GM21526 (cell line): ENCODE measurements around the gene NPPA.
"Not testable (repeated sequence)": the region's sequence is repeated elsewhere in the genome, so short reads cannot be mapped to it uniquely, and the experiment has no call there.

ENCODE experiments used
- ATAC-seq: cut with Tn5 transposase; IDR thresholded peaks from one replicate; pipeline ENCODE4 v1.9.1; 2021; ENCODE audit warnings: moderate library complexity; ENCODE audit not compliant: unreplicated experiment, low FRiP score

Gene NPPA

GRCh38 chr1:11847667-11848372 lies at the start of gene NPPA:
Gene NPPA (minus strand): TSS chr1:11847783. CDS start chr1:11847684, 99 bp downstream.
- no peak for ATAC-seq

GRCh38 chr1:11894501-11894900 lies 46.9 kb upstream of the NPPA start:
- not testable (repeated sequence) for ATAC-seq

GRCh38 chr1:11893907-11894251 lies 46.3 kb upstream of the NPPA start:
- no peak for ATAC-seq

- no peak for ATAC-seq
Measured at GRCh38 chr1:11891433-11892186, 44.0 kb upstream of the NPPA start.

GRCh38 chr1:11888877-11889208 lies 41.3 kb upstream of the NPPA start:
- ATAC-seq: no peak

GRCh38 chr1:11888206-11888876 lies 40.8 kb upstream of the NPPA start:
- ATAC-seq: no peak

- no peak for ATAC-seq
Measured at GRCh38 chr1:11887666-11888007, 40.1 kb upstream of the NPPA start.

- no peak for ATAC-seq
Measured at GRCh38 chr1:11886986-11887665, 39.5 kb upstream of the NPPA start.

- ATAC-seq: no peak
Measured at GRCh38 chr1:11885916-11886315, 38.3 kb upstream of the NPPA start.

GRCh38 chr1:11882814-11883538 lies 35.4 kb upstream of the NPPA start:
- ATAC-seq: no peak

GRCh38 chr1:11881749-11882441 lies 34.3 kb upstream of the NPPA start:
- ATAC-seq: no peak

GRCh38 chr1:11880911-11881748 lies 33.5 kb upstream of the NPPA start:
- ATAC-seq: no peak

- ATAC-seq: no peak
Measured at GRCh38 chr1:11880181-11880575, 32.6 kb upstream of the NPPA start.

- no peak for ATAC-seq
Measured at GRCh38 chr1:11879311-11880180, 32.0 kb upstream of the NPPA start.

- no peak for ATAC-seq
Measured at GRCh38 chr1:11878891-11879190, 31.3 kb upstream of the NPPA start.

- ATAC-seq: no peak
Measured at GRCh38 chr1:11878081-11878890, 30.7 kb upstream of the NPPA start.

GRCh38 chr1:11877074-11877473 lies 29.5 kb upstream of the NPPA start:
- no peak for ATAC-seq

GRCh38 chr1:11875094-11875493 lies 27.5 kb upstream of the NPPA start:
- ATAC-seq: no peak
